Lower lobe of right lung (tissue), 2 donors: Measurements from ENCODE around the gene PDSS2. TPM values are rescaled to one million over a fixed set of nuclear protein-coding genes. Genes with fewer than 3 reads are reported as not detected.
"Not testable (repeated sequence)": the region's sequence is repeated elsewhere in the genome, so short reads cannot be mapped to it uniquely, and the experiment has no call there.

Experiments
- ATAC-seq, 2 donors: fragments of 200-7000 bp; cut with Tn5 transposase; one replicate each; pipeline ENCODE4 v1.9.1; 2020 to 2022; ENCODE audit warnings: mild to moderate bottlenecking in 2 of 2, moderate library complexity in 2 of 2
- DNase-seq: peaks from one replicate; pipeline ENCODE4 v3.0.0-alpha.2; 2020
- H3K27ac ChIP-seq: fragments of 200-600 bp; one replicate; pipeline ENCODE4 v1.8.0; 2022
- H3K27me3 ChIP-seq: fragments of 200-600 bp; one replicate; pipeline ENCODE4 v1.8.0; 2022; ENCODE audit warnings: low read depth
- H3K36me3 ChIP-seq: fragments of 200-600 bp; one replicate; pipeline ENCODE4 v1.8.0; 2022; ENCODE audit warnings: mild to moderate bottlenecking
- H3K4me1 ChIP-seq: fragments of 200-600 bp; one replicate; pipeline ENCODE4 v1.8.0; 2022
- H3K4me3 ChIP-seq: fragments of 200-600 bp; one replicate; pipeline ENCODE4 v1.8.0; 2022; ENCODE audit warnings: mild to moderate bottlenecking
- H3K9me3 ChIP-seq: fragments of 200-600 bp; one replicate; pipeline ENCODE4 v1.8.0; 2022
- CTCF ChIP-seq: fragments of 200-600 bp; IDR thresholded peaks from one replicate; pipeline ENCODE4 v1.8.0; 2022; ENCODE audit warnings: antibody characterized with exemption, mild to moderate bottlenecking
- intact Hi-C: fragments of 100-400 bp; cut with DNase I; formaldehyde crosslinking; loops from one replicate; pipeline ENCODE4 v1.11.0; 2022
- total RNA-seq: library from RNA; stranded (reverse); fragmentation: NEBNext Ultra II Directional; extraction: Animal tissue kit (Norgen Biotek cat#: 25700); gene quantifications from one replicate; pipeline ENCODE4 v1.2.1, GENCODE V29; 2021
- donor health status: DM: no; HTN: yes; CAD: no; lungs with severe emphysema.

PDSS2 gene
- total RNA-seq, 1 donor from 2014 or later, result 14.9 TPM

GRCh38 chr6:107313776-107314175, 145.6 kb downstream of the PDSS2 start:
- TF ChIP-seq CTCF, result no peak

GRCh38 chr6:107310362-107310761, 149.0 kb downstream of the PDSS2 start:
- Histone ChIP-seq H3K4me1 (peaks cover 7% of the 10 kb centered on the region), H3K27ac (no peak overlapping the region), H3K27me3 (no peaks in the 10 kb centered on the region), H3K9me3 (no peaks in the 10 kb centered on the region), H3K4me3 (no peak overlapping the region), H3K36me3 (no peaks in the 10 kb centered on the region)
- intact Hi-C loops, result no loop called here
- no peak for ATAC-seq
- no peak for TF ChIP-seq CTCF
- DNase-seq, result no peak

More at GRCh38 chr6:107313776-107314175, 145.6 kb downstream of the PDSS2 start:
- intact Hi-C loops, result no loop called here
- Histone ChIP-seq H3K4me1 (peaks cover 7% of the 10 kb centered on the region), H3K27ac (no peak overlapping the region), H3K27me3 (no peaks in the 10 kb centered on the region), H3K36me3 (no peaks in the 10 kb centered on the region), H3K9me3 (no peaks in the 10 kb centered on the region), H3K4me3 (no peak overlapping the region)
- DNase-seq (no peak), ATAC-seq (no peak)

- ATAC-seq (no peak), DNase-seq (no peak)
- H3K4me3 ChIP-seq, result no peak overlapping the region
- intact Hi-C loops, result no loop called here
- TF ChIP-seq CTCF, result no peak
- H3K27ac ChIP-seq, result no peak overlapping the region
- no peaks in the 10 kb centered on the region for H3K27me3 ChIP-seq
- H3K4me1 ChIP-seq, result no peaks in the 10 kb centered on the region
- H3K9me3 ChIP-seq, result no peaks in the 10 kb centered on the region
- H3K36me3 ChIP-seq, result no peaks in the 10 kb centered on the region
These were observed 150.7 kb downstream of the PDSS2 start for GRCh38 chr6:107308677-107309076.

- intact Hi-C loops, H3K27ac ChIP-seq, ATAC-seq, DNase-seq, H3K9me3 ChIP-seq, H3K4me3 ChIP-seq, H3K4me1 ChIP-seq, H3K27me3 ChIP-seq, H3K36me3 ChIP-seq: not testable (repeated sequence)
These were observed 153.4 kb downstream of the PDSS2 start for GRCh38 chr6:107305994-107306393.

GRCh38 chr6:107305391-107305790, 154.0 kb downstream of the PDSS2 start:
- Histone ChIP-seq H3K9me3 (no peaks in the 10 kb centered on the region), H3K4me3 (no peak overlapping the region), H3K36me3 (no peaks in the 10 kb centered on the region), H3K4me1 (no peaks in the 10 kb centered on the region), H3K27ac (no peak overlapping the region), H3K27me3 (no peaks in the 10 kb centered on the region)
- no peak for TF ChIP-seq CTCF
- DNase-seq (no peak), ATAC-seq (no peak)
- intact Hi-C loops, result no loop called here

- ATAC-seq (no peak), DNase-seq (no peak)
- intact Hi-C loops, result no loop called here
- H3K27ac ChIP-seq, result no peak overlapping the region
- H3K9me3 ChIP-seq, result no peaks in the 10 kb centered on the region
- H3K4me1 ChIP-seq, result no peaks in the 10 kb centered on the region
- H3K4me3 ChIP-seq, result no peak overlapping the region
- no peaks in the 10 kb centered on the region for H3K36me3 ChIP-seq
- H3K27me3 ChIP-seq, result no peaks in the 10 kb centered on the region
- no peak for TF ChIP-seq CTCF
These were observed 154.8 kb downstream of the PDSS2 start for GRCh38 chr6:107304421-107305025.
